ENCODE results near the gene TMCC2.

TMCC2 gene

DNA sequence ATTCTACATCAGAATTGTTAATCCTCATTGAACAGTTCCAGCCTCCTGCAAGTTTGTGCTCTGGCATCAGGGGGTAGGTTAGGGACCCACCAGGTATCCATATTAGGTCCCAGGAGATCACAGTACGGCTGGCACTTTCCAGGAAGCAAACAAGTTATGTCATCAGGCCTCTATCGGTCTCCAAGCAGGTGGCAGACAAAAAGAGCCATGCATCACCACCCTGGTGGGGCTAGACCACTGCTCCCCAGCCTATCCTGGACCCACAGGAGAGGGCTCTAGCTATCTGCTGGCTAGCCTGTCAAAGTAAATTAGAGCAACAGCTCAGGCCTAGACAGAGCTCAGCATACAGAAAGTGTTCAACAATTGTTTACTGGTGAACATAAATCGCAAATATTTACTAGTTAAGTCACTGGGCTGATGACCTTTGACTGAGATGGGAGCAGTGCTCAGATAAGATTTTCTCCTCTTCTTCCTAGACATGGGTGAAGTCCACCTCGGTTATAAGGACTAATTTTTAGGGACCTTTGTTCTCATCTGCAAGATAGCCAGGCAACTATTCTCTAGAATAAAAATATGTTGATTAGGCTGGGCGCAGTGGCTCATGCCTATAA is 87.4 kb downstream of the TMCC2 start:
- Mint-ChIP-seq H3K36me3 (ENCODE audit: insufficient read depth) (peaks cover 30% of the 10 kb centered on the region), H3K9me3 (no peaks in the 10 kb centered on the region), H3K27ac (ENCODE audit: low read depth) (peak overlapping the region; percentile 92), H3K4me3 (peak overlapping the region; percentile 94), H3K27me3 (no peaks in the 10 kb centered on the region), H3K4me1 (peaks cover 93% of the 10 kb centered on the region)
- ATAC-seq (replicated peaks; ENCODE audit: extremely low read depth, poor library complexity, severe bottlenecking) (peak; percentile 11), DNase-seq (ENCODE audit: low spot score in 2 of 2) (no peak)

DNA sequence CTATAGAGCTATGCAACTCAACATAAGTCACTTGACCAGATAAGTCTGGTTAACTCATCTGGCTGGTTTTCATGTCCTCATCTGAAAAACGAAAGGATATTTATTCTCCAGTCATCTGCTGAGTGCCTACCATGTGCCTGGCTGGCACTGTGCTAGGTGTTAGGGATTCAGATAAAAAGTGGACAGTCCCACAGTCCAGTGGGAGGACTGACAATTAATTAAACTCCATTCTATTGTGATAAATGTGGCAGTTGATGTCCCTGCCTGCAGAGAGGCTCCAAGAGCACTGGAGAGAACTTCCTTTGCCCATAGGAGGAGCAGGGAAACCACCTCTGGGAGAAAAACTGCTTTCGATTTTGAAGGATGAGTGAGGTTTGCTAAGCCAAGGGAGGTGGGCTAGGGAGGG is 88.4 kb downstream of the TMCC2 start:
- H3K9me3 Mint-ChIP-seq = no peaks in the 10 kb centered on the region
- peak overlapping the region; percentile 71 for H3K27ac Mint-ChIP-seq (ENCODE audit: low read depth)
- H3K27me3 Mint-ChIP-seq = no peaks in the 10 kb centered on the region
- peaks cover 93% of the 10 kb centered on the region for H3K4me1 Mint-ChIP-seq
- H3K36me3 Mint-ChIP-seq (ENCODE audit: insufficient read depth) = peaks cover 23% of the 10 kb centered on the region
- ATAC-seq (replicated peaks; ENCODE audit: extremely low read depth, poor library complexity, severe bottlenecking) (no peak), DNase-seq (ENCODE audit: low spot score in 2 of 2) (no peak)
- H3K4me3 Mint-ChIP-seq = peak overlapping the region; percentile 94

DNA sequence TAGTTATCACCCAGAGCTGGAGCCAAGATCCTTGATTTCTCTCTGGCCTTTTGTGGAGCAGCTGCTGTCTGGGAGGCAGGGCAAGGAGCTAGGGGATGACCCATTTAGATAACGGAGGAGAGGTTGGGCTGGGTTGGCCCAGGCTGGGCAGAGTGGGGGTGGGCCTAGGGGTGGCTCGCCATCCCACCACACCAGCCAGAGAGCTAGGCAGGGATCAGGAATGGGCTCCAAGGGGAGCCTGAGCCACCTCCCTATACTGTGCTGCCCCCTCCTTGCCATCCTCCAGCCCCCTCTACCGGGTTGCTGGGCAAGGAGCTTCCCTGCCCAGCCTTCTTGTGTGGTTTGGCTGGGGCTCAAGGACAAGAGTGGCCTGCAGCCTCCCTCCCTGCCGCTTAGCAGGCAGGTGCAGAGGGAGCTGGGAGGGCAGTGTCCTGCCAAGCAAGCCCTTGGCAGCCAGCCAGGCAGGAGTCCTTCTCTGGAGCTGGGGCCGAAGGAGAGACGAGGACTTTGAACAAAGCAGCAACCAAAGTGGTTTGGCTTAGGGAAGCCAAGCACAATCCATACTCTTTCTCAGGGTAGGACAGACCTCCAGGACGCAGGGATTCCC is 89.7 kb downstream of the TMCC2 start:
- H3K27ac Mint-ChIP-seq (ENCODE audit: low read depth) = peak overlapping the region; percentile 71
- H3K4me1 Mint-ChIP-seq = peaks cover 91% of the 10 kb centered on the region
- ATAC-seq (replicated peaks; ENCODE audit: extremely low read depth, poor library complexity, severe bottlenecking) (no peak), DNase-seq (ENCODE audit: low spot score in 2 of 2) (no peak)
- H3K9me3 Mint-ChIP-seq = no peaks in the 10 kb centered on the region
- H3K4me3 Mint-ChIP-seq = peak overlapping the region; percentile 94
- H3K36me3 Mint-ChIP-seq (ENCODE audit: insufficient read depth) = peaks cover 19% of the 10 kb centered on the region
- H3K27me3 Mint-ChIP-seq = no peaks in the 10 kb centered on the region

DNA sequence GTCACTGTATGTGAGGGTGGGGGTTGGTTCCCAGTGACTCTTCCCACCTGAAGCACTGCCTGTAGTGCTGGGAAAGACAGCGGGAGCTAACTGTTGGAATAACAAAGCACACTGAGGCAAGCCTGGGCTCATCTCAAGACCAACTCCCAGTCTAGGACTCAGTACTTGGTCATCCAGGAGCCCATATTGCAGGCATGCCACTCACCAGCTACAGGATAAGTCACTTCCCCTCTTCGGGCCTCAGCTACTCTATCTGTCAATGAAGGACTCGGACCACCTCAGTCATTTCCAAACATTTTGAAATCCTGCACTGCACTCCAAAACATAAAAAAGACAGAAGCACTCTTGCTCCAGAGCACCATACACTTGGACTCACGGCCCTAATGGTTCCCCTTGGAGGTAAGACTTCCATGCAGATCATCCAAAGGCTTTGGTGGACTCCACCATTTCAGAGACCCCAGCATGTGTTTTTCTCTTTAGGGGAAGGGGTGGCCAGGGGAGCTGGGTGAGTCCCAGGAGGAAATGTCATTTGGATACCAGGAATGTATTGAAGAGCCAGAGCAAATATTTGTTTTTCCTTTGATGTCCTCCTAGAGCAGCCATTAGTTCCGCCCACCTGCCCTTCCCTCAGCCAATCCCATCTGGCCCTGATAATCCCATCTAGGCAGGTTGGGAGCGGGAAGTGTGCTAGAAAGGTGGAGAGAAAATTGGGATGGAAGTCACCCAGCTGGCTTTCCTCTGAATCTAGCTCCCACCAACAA is 90.7 kb downstream of the TMCC2 start:
- ATAC-seq (replicated peaks; ENCODE audit: extremely low read depth, poor library complexity, severe bottlenecking) = no peak
- H3K9me3 Mint-ChIP-seq = no peaks in the 10 kb centered on the region
- H3K27me3 Mint-ChIP-seq = no peaks in the 10 kb centered on the region
- peaks cover 82% of the 10 kb centered on the region for H3K4me1 Mint-ChIP-seq
- peaks cover 13% of the 10 kb centered on the region for H3K36me3 Mint-ChIP-seq (ENCODE audit: insufficient read depth)
- no peak for DNase-seq (ENCODE audit: low spot score in 2 of 2)
- peak overlapping the region; percentile 42 for H3K27ac Mint-ChIP-seq (ENCODE audit: low read depth)
- H3K4me3 Mint-ChIP-seq = peak overlapping the region; percentile 94

DNA sequence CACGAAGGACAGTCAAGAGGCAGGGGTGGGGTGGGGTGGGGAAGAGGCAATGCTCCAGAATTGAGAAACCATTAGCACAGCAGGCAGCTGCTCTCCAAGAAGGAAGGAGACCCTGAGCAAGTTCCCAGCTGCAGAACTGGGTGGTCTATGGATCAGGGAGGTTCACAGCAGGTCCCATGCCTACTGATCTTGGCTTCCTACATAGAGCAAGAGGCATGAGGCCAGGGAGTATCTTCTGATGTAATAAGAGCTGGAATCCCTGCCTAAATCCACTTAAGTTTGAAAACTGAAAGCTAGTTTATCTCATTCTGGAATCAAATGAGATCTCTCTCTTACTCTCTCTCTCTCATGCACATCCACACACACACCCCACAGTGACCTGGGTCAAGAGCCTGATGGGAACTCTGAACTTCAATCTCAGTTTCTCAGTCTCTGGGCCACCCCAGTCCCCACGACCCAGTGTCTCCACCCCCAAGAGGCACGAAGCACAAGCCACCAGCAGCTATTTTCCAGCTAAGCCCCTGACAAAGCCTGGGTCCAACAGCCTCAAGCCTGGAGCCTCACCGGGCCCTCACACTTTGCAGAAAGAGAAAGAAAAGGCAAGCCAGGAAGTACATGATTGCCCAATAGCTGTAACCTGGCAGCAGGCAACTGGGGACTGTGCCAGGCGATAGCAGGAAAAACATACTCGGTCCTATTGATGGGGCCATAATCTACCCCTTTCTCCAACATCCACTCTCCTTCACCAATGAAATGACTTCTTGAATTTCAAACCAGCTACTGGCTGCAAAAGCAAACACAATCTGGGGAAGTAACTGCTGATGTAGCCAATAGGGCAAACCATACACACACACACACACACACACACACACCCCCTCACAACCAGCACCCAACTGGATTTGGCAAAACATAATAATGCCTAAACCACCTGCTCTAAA is 91.6 kb downstream of the TMCC2 start:
- no peak for DNase-seq (ENCODE audit: low spot score in 2 of 2)
- Mint-ChIP-seq H3K4me3 (peak overlapping the region; percentile 94), H3K36me3 (ENCODE audit: insufficient read depth) (peaks cover 15% of the 10 kb centered on the region), H3K27me3 (no peaks in the 10 kb centered on the region), H3K9me3 (no peaks in the 10 kb centered on the region), H3K4me1 (peaks cover 77% of the 10 kb centered on the region), H3K27ac (ENCODE audit: low read depth) (peak overlapping the region; percentile 89)
- ATAC-seq (replicated peaks; ENCODE audit: extremely low read depth, poor library complexity, severe bottlenecking) = peak; percentile 41

DNA sequence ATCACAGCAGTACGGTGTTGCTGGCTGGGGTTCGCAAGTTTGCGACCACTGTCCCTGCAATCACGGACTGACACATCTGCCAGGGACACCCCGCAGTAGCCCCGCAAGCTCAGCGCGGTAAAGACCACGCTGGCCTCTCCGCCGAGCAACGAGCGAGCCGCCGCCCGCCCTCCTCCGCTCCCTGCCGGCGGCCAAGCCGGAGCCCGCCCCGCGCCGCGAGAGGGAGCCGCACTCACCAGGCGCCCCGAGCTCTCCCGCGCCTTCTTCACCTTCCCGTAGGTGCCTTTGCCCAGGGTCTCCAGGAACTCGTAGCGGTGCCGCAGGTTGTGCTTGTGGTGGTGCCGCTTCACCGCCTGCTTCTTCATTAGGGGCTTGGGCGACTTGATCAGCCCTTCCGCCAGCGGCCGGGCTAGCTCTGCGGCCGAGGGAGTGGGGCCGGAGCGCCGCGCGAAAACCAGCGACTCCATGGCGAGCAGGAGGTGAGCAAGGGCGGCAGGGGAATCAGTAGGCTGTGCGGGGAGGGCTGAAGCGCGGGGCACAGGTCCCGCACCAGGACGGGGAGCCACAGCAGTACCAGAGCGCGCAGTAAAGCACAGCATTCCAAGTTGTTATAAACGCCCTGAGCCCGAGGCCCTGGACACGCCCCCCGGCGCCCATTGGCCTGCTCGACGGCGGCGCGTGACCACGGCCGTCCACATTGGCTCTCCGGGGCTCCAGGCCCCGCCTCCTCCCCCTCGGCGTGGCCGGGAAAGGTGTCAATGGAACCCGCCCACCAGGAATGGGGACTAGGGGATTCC is 93.6 kb downstream of the TMCC2 start, which contains the start of gene NUAK2:
TSS of gene NUAK2 (minus strand) at position 584 of the 797 bp plus-strand sequence. CDS start at position 467, 117 bp downstream.
- H3K36me3 Mint-ChIP-seq (ENCODE audit: insufficient read depth) = peaks cover 15% of the 10 kb centered on the region
- H3K27ac Mint-ChIP-seq (ENCODE audit: low read depth) = peak within 1 kb of the TSS; percentile 89
- peaks cover 72% of the 10 kb centered on the region for H3K4me1 Mint-ChIP-seq
- ATAC-seq (replicated peaks; ENCODE audit: extremely low read depth, poor library complexity, severe bottlenecking) (peak; percentile 79), DNase-seq (ENCODE audit: low spot score in 2 of 2) (peak; percentile 57 to 59)
- peak within 1 kb of the TSS; percentile 94 for H3K4me3 Mint-ChIP-seq
- no peaks in the 10 kb centered on the region for H3K9me3 Mint-ChIP-seq
- no peaks in the 10 kb centered on the region for H3K27me3 Mint-ChIP-seq

DNA sequence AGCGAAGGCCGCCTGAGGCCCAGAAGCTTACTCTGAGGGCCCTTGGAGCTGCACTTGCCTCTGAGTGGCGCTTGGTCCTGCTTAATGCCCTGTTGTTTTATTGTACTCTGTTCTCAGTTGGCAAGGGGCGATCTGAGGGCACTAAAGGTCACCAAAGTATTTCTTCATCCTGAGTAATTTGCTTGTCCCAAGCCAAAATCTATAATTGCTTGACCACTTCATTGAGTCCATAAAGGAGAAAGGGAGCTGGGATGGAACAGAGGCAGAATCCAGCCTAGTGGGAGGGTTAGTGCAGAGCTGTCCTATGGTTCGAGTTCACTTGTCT is 94.2 kb downstream of the TMCC2 start:
- Mint-ChIP-seq H3K4me3 (peak overlapping the region; percentile 94), H3K4me1 (peaks cover 66% of the 10 kb centered on the region), H3K27ac (ENCODE audit: low read depth) (no peak overlapping the region), H3K27me3 (peaks cover 3% of the 10 kb centered on the region), H3K36me3 (ENCODE audit: insufficient read depth) (peaks cover 15% of the 10 kb centered on the region), H3K9me3 (no peaks in the 10 kb centered on the region)
- no peak for ATAC-seq (replicated peaks; ENCODE audit: extremely low read depth, poor library complexity, severe bottlenecking)
- DNase-seq (ENCODE audit: low spot score in 2 of 2) = no peak
